Kidney (tissue), 14 donors: Measurements from ENCODE around the gene RAB3IP. TPM values are rescaled to one million over a fixed set of nuclear protein-coding genes. Genes with fewer than 3 reads are reported as not detected.

Experiments used
- DNase-seq, 5 donors: peaks; one replicate each; pipeline ENCODE4 v3.0.0-alpha.2; 2013 to 2020
- FAIRE-seq: peaks from 2 replicates; lab custom pipeline; 2012; peaks lifted over from hg19 to GRCh38; lab: Jason Lieb, UNC
- H3K27ac ChIP-seq, 2 donors: one replicate each; pipeline ENCODE4 v1.7.0; 2013; ENCODE audit warnings: low read depth in 2 of 2, low read length in 2 of 2, inconsistent platforms in 1 of 2
- H3K27me3 ChIP-seq: one replicate; pipeline ENCODE4 v1.7.1; 2013; ENCODE audit warnings: low read length, inconsistent platforms; ENCODE audit not compliant: control insufficient read depth, insufficient read depth
- H3K36me3 ChIP-seq, 3 donors: one replicate each; pipeline versions ENCODE4 v1.7.0 to v1.7.1; 2013; ENCODE audit warnings: low read length in 3 of 3, control low read depth in 1 of 3, inconsistent platforms in 1 of 3; ENCODE audit not compliant: insufficient read depth in 3 of 3, control insufficient read depth in 2 of 3
- H3K4me1 ChIP-seq, 3 donors: one replicate each; pipeline versions ENCODE4 v1.7.0 to v1.7.1; 2013; ENCODE audit warnings: low read length in 3 of 3, inconsistent platforms in 1 of 3, low read depth in 1 of 3; ENCODE audit not compliant: control insufficient read depth in 2 of 3, insufficient read depth in 2 of 3
- H3K4me3 ChIP-seq, 3 donors: one replicate each; pipeline versions ENCODE4 v1.7.0 to v1.8.1; 2013; ENCODE audit warnings: low read length in 3 of 3, control low read depth in 1 of 3, inconsistent platforms in 1 of 3
- H3K9ac ChIP-seq, 3 donors: one replicate each; pipeline versions ENCODE4 v1.7.0 to v1.7.1; 2013; ENCODE audit warnings: low read length in 3 of 3, control low read depth in 1 of 3, inconsistent platforms in 1 of 3
- H3K9me3 ChIP-seq, 3 donors: one replicate each; pipeline versions ENCODE4 v1.7.0 to v1.7.1; 2013; ENCODE audit warnings: low read length in 3 of 3, control low read depth in 1 of 3, inconsistent platforms in 1 of 3; ENCODE audit not compliant: control insufficient read depth in 2 of 3, insufficient read depth in 1 of 3
- intact Hi-C: fragments of 100-400 bp; cut with DNase I; formaldehyde crosslinking; loops from one replicate; pipeline ENCODE4 v1.11.1; 2022
- polyA plus RNA-seq: library from polyadenylated mRNA; stranded (reverse); fragments of 350-450 nt; fragmentation: Illumina TruSeq; extraction: RNeasy Lipid Tissue Mini Kit (QIAGEN cat#74804); gene quantifications from one replicate; pipeline ENCODE4 v1.2.3, GENCODE V29; 2014; ENCODE audit warnings: low read depth, low replicate concordance; ENCODE audit not compliant: insufficient read depth
- total RNA-seq: library from RNA; stranded (reverse); fragmentation: NEBNext Ultra II Directional; extraction: Animal tissue kit (Norgen Biotek cat#: 25700); gene quantifications from one replicate; pipeline ENCODE4 v1.2.1, GENCODE V29; 2021
- TF ChIP-seq, protein P1 (sequence below): IDR thresholded peaks from 3 replicates; pipeline ENCODE4 v1.5.1; 2012; ENCODE audit warnings: mild to moderate bottlenecking, moderate library complexity, borderline replicate concordance; ENCODE audit not compliant: insufficient read depth; ENCODE audit errors: extremely low read depth
- donor health status: control.
- donor health status: control.
- donor health status: control.
- donor health status: control.
- donor health status: control.
- donor health status: DM: yes; HTN: yes; CAD: no.
- donor health status: Normal renal cell carcinoma (clear cell type).

Gene RAB3IP
- total and polyA plus RNA-seq, 2 donors from 2014 or later: 58.4 to 73.6 TPM

DNA sequence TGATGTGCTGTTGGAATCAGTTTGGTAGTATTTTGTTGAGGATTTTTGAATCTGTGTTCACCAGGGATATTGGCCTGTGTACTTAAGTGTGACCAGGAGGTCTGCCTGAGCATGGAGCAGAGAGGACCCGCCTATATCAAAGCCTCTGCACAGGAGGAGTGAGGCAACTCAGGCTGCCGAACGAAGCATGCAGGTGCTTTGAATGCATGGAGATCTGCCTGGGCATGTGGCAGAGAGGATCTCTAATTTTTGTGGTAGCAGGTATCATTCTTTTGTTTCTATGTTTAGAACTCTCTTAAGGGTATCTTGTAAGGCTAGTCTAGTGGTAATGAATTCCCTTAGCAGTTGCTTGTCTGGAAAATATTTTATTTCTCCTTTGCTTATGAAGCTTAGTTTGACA, 26.9 kb downstream of the RAB3IP start:
- no peaks in the 10 kb centered on the region for H3K4me1 ChIP-seq
- no peak overlapping the region for H3K9ac ChIP-seq
- intact Hi-C loops: no loop called here
- no peak overlapping the region for H3K27ac ChIP-seq
- TF ChIP-seq, protein P1, sequence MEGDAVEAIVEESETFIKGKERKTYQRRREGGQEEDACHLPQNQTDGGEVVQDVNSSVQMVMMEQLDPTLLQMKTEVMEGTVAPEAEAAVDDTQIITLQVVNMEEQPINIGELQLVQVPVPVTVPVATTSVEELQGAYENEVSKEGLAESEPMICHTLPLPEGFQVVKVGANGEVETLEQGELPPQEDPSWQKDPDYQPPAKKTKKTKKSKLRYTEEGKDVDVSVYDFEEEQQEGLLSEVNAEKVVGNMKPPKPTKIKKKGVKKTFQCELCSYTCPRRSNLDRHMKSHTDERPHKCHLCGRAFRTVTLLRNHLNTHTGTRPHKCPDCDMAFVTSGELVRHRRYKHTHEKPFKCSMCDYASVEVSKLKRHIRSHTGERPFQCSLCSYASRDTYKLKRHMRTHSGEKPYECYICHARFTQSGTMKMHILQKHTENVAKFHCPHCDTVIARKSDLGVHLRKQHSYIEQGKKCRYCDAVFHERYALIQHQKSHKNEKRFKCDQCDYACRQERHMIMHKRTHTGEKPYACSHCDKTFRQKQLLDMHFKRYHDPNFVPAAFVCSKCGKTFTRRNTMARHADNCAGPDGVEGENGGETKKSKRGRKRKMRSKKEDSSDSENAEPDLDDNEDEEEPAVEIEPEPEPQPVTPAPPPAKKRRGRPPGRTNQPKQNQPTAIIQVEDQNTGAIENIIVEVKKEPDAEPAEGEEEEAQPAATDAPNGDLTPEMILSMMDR: no peak
- no peak for FAIRE-seq
- peaks cover 8 to 42% (median 16%) of the 10 kb centered on the region in 3 donors for H3K36me3 ChIP-seq
- peaks cover 4 to 18% (median 4%) of the 10 kb centered on the region in 3 donors for H3K9me3 ChIP-seq
- H3K4me3 ChIP-seq: no peak overlapping the region
- no peaks in the 10 kb centered on the region for H3K27me3 ChIP-seq
- no peak for DNase-seq

DNA sequence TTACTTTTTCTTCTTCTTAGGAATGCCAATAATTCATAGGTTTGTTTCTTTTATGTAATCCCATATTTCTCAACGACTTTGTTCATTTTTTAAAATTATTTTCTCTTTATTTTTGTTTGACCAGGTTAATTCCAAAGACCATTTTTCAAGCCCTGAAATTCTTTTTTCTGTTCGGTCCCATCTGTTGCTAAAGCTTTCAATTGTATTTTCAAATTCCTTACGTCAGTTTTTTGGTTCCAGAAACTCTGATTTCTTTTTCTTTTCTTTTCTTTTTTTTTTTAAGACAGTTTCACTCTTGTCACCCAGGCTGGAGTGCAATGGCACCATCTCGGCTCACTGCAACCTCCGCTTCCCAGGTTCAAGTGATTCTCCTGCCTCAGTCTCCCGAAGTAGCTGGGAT, 27.6 kb downstream of the RAB3IP start:
- DNase-seq (no peak), FAIRE-seq (no peak)
- TF ChIP-seq, protein P1: no peak
- Histone ChIP-seq H3K36me3 (peaks cover 8 to 42% (median 16%) of the 10 kb centered on the region in 3 donors), H3K4me3 (no peak overlapping the region), H3K27ac (no peak overlapping the region), H3K27me3 (no peaks in the 10 kb centered on the region), H3K4me1 (no peaks in the 10 kb centered on the region), H3K9ac (no peak overlapping the region), H3K9me3 (peaks cover 0 to 18% (median 6%) of the 10 kb centered on the region in 3 donors)
- intact Hi-C loops: no loop called here

DNA sequence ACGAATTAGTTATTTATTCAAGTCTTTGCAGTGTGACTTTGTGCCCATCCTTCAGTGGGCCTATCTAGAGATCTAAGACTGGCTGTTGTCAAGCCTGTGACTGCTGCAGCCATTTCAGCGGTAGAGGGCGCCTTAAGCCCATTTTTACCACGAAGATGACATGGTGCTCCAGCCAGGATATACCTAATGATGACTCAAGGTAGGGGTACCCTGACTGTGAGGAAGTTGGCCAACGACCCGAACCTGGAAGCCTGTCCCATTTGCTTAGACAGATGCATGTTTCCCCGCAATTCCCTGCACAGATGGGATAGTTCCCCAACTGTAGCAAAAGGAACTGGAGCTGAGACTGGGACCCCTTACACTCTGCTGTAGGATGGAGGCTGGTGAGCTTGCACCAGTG, 41.3 kb downstream of the RAB3IP start:
- TF ChIP-seq, protein P1: peak; percentile 14
- no peaks in the 10 kb centered on the region for H3K36me3 ChIP-seq
- no peaks in the 10 kb centered on the region for H3K4me1 ChIP-seq
- H3K9me3 ChIP-seq: no peaks in the 10 kb centered on the region
- no peak overlapping the region for H3K9ac ChIP-seq
- H3K4me3 ChIP-seq: no peak overlapping the region
- intact Hi-C loops: no loop called here
- no peak overlapping the region for H3K27ac ChIP-seq
- DNase-seq (no peak), FAIRE-seq (no peak)
- H3K27me3 ChIP-seq: no peaks in the 10 kb centered on the region

DNA sequence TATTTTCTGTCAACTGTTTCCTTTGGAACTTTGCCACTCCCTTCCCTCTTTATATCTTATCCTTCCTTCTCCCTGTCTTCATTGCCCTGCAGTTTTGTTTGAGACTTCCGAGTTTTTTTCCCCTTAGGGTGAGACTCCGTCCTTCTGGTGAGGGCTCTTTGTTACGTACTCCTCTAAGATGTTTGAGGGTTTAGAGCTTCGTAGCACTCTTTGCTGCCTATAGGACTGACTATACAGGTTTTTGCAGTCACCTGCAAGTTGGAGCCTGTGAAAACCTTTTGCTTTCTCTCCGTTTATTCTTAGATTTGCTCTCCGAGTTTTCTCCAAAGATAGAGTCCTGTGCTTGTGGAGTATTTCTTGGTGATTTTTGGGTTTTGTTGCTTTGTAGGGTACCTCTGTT, 44.7 kb downstream of the RAB3IP start:
- Histone ChIP-seq H3K4me3 (no peak overlapping the region), H3K27ac (no peak overlapping the region), H3K9ac (no peak overlapping the region), H3K36me3 (peaks cover 0 to 4% (median 2%) of the 10 kb centered on the region in 3 donors), H3K27me3 (no peaks in the 10 kb centered on the region), H3K9me3 (no peaks in the 10 kb centered on the region), H3K4me1 (no peaks in the 10 kb centered on the region)
- TF ChIP-seq, protein P1: no peak
- FAIRE-seq (no peak), DNase-seq (no peak)
- intact Hi-C loops: no loop called here
